Measurements from ENCODE around the gene PRSS2. TPM values are rescaled to one million over a fixed set of nuclear protein-coding genes. Genes with fewer than 3 reads are reported as not detected.

Gene PRSS2
- total RNA-seq, 4 donors from 2014 or later, result not detected

DNA sequence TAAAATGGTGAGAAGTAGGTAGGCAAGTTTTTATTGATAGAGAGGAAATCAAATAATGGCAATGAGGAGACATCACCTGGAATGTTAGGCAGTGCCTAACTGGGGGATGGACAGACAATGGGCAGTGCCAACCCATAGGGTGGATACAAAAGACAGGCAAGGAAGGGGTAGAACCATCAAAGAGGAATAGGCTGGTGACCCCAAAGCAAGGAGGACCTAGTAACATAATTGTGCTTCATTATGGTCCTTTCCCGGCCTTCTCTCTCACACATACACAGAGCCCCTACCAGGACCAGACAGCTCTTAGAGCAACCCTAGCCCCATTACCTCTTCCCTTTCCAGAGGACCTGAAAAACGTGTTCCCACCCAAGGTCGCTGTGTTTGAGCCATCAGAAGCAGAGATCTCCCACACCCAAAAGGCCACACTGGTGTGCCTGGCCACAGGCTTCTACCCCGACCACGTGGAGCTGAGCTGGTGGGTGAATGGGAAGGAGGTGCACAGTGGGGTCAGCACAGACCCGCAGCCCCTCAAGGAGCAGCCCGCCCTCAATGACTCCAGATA lies 30.0 kb downstream of the PRSS2 start:
- no peaks in the 10 kb centered on the region for H3K36me3 ChIP-seq
- ATAC-seq, result no peak
- 86% methylated on average over 1 of the region's 7 CpGs; no CpG with 5 or more reads in 1 of the 2 donors for WGBS, 2 donors (ENCODE audit: low coverage in 1 of 2)
- no peak overlapping the region for H3K4me3 ChIP-seq
- no peak for TF ChIP-seq POLR2A (IDR thresholded peaks at IDR 0.05)
- no peak overlapping the region for H3K27ac ChIP-seq
- H3K27me3 ChIP-seq, result peaks cover 66% of the 10 kb centered on the region
- H3K4me1 ChIP-seq, result peaks cover 5 to 21% (median 16%) of the 10 kb centered on the region in 3 donors
- no peaks in the 10 kb centered on the region for H3K9me3 ChIP-seq

DNA sequence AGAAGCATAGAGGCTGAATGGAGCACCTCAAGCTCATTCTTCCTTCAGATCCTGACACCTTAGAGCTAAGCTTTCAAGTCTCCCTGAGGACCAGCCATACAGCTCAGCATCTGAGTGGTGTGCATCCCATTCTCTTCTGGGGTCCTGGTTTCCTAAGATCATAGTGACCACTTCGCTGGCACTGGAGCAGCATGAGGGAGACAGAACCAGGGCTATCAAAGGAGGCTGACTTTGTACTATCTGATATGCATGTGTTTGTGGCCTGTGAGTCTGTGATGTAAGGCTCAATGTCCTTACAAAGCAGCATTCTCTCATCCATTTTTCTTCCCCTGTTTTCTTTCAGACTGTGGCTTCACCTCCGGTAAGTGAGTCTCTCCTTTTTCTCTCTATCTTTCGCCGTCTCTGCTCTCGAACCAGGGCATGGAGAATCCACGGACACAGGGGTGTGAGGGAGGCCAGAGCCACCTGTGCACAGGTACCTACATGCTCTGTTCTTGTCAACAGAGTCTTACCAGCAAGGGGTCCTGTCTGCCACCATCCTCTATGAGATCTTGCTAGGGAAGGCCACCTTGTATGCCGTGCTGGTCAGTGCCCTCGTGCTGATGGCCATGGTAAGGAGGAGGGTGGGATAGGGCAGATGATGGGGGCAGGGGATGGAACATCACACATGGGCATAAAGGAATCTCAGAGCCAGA lies 31.0 kb downstream of the PRSS2 start:
- peaks cover 66% of the 10 kb centered on the region for H3K27me3 ChIP-seq

DNA sequence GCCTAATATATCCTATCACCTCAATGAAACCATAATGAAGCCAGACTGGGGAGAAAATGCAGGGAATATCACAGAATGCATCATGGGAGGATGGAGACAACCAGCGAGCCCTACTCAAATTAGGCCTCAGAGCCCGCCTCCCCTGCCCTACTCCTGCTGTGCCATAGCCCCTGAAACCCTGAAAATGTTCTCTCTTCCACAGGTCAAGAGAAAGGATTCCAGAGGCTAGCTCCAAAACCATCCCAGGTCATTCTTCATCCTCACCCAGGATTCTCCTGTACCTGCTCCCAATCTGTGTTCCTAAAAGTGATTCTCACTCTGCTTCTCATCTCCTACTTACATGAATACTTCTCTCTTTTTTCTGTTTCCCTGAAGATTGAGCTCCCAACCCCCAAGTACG lies 31.5 kb downstream of the PRSS2 start:
- no peaks in the 10 kb centered on the region for H3K36me3 ChIP-seq
- H3K27ac ChIP-seq, result no peak overlapping the region
- no peak for ATAC-seq
- TF ChIP-seq EP300 (IDR thresholded peaks at IDR 0.05), result no peak
- TF ChIP-seq POLR2AphosphoS5 (IDR thresholded peaks at IDR 0.05), result no peak
- TF ChIP-seq, protein P1, sequence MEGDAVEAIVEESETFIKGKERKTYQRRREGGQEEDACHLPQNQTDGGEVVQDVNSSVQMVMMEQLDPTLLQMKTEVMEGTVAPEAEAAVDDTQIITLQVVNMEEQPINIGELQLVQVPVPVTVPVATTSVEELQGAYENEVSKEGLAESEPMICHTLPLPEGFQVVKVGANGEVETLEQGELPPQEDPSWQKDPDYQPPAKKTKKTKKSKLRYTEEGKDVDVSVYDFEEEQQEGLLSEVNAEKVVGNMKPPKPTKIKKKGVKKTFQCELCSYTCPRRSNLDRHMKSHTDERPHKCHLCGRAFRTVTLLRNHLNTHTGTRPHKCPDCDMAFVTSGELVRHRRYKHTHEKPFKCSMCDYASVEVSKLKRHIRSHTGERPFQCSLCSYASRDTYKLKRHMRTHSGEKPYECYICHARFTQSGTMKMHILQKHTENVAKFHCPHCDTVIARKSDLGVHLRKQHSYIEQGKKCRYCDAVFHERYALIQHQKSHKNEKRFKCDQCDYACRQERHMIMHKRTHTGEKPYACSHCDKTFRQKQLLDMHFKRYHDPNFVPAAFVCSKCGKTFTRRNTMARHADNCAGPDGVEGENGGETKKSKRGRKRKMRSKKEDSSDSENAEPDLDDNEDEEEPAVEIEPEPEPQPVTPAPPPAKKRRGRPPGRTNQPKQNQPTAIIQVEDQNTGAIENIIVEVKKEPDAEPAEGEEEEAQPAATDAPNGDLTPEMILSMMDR (IDR thresholded peaks at IDR 0.05), result no peak
- no peak for TF ChIP-seq POLR2A (IDR thresholded peaks at IDR 0.05)
- H3K27me3 ChIP-seq, result peaks cover 66% of the 10 kb centered on the region
- H3K4me1 ChIP-seq, result peaks cover 0 to 9% (median 5%) of the 10 kb centered on the region in 3 donors
- WGBS, 2 donors (ENCODE audit: low coverage in 1 of 2), result 61 to 100% methylated on average over 1 to 3 of the region's 3 CpGs
- no peak overlapping the region for H3K4me3 ChIP-seq
- no peaks in the 10 kb centered on the region for H3K9me3 ChIP-seq

More for the DNA sequence above, 31.0 kb downstream of the PRSS2 start:
- H3K36me3 ChIP-seq, result no peaks in the 10 kb centered on the region
- no peaks in the 10 kb centered on the region for H3K9me3 ChIP-seq
- peaks cover 5 to 15% (median 11%) of the 10 kb centered on the region in 3 donors for H3K4me1 ChIP-seq
- 87% methylated on average over 7 of the region's 8 CpGs; no CpG with 5 or more reads in 1 of the 2 donors for WGBS, 2 donors (ENCODE audit: low coverage in 1 of 2)
- no peak overlapping the region for H3K27ac ChIP-seq
- H3K4me3 ChIP-seq, result no peak overlapping the region
- TF ChIP-seq, protein P1 (IDR thresholded peaks at IDR 0.05), result no peak
- TF ChIP-seq EP300 (IDR thresholded peaks at IDR 0.05), result no peak
- no peak for TF ChIP-seq POLR2AphosphoS5 (IDR thresholded peaks at IDR 0.05)
- TF ChIP-seq POLR2A (IDR thresholded peaks at IDR 0.05), result no peak
- no peak for ATAC-seq

DNA sequence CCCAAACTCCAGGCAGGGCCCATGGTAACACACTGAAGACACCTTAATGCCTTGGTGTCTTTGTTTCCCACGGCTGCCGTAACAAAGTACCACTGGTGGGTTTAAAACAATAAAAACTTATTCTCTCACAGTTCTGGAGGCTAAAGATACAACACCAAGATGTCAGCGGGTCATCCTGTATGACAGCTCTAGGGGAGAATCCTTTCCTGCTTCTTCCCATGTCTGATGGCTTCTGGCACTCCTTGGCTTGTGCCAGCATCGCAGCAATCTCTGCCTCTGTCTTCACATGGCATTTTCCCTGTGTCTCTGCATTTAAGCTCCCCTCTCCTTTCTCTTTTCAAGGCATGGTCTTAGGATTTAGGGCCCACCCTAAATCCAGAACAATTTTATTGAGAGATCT lies 33.1 kb downstream of the PRSS2 start:
- 86 to 87% methylated on average over 2 to 4 of the region's 4 CpGs for WGBS, 2 donors (ENCODE audit: low coverage in 1 of 2)
- no peak for ATAC-seq
- TF ChIP-seq POLR2AphosphoS5 (IDR thresholded peaks at IDR 0.05) (no peak), POLR2A (IDR thresholded peaks at IDR 0.05) (no peak)
- H3K9me3 ChIP-seq, result no peaks in the 10 kb centered on the region
- H3K27me3 ChIP-seq, result peaks cover 63% of the 10 kb centered on the region
- no peaks in the 10 kb centered on the region for H3K4me1 ChIP-seq
- no peak overlapping the region for H3K27ac ChIP-seq
- H3K4me3 ChIP-seq, result no peak overlapping the region
- no peaks in the 10 kb centered on the region for H3K36me3 ChIP-seq

DNA sequence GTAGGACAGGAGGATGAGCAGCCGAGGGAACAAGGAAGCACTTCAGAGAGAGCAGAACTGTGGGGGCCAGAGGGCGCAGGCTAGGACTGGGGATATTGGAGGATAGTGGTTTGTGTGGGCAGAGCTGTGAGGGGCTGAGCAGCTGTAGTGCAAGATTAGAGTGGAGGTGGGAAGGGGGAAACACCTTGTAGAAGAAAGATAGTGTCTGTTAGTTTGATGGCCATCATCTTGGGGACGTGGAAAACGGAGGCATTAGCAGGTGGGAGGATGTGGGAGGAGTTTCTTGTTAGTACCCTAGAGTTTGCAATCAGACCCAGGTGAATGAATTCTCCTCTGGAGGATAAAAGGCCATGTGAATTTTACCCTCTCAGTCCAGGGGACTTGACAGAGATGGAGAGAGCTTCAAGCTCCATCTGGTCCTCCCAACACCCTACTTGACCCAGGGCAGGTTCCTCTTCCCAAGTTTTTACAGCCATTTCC lies 34.0 kb downstream of the PRSS2 start:
- no peak overlapping the region for H3K27ac ChIP-seq
- no peak overlapping the region for H3K4me3 ChIP-seq
- TF ChIP-seq POLR2AphosphoS5 (IDR thresholded peaks at IDR 0.05) (no peak), POLR2A (IDR thresholded peaks at IDR 0.05) (no peak)
- WGBS, 2 donors (ENCODE audit: low coverage in 1 of 2), result 63 to 81% methylated on average over 4 of the region's 4 CpGs
- peaks cover 63% of the 10 kb centered on the region for H3K27me3 ChIP-seq
- H3K4me1 ChIP-seq, result no peaks in the 10 kb centered on the region
- ATAC-seq, result no peak
- H3K36me3 ChIP-seq, result no peaks in the 10 kb centered on the region
- H3K9me3 ChIP-seq, result no peaks in the 10 kb centered on the region

DNA sequence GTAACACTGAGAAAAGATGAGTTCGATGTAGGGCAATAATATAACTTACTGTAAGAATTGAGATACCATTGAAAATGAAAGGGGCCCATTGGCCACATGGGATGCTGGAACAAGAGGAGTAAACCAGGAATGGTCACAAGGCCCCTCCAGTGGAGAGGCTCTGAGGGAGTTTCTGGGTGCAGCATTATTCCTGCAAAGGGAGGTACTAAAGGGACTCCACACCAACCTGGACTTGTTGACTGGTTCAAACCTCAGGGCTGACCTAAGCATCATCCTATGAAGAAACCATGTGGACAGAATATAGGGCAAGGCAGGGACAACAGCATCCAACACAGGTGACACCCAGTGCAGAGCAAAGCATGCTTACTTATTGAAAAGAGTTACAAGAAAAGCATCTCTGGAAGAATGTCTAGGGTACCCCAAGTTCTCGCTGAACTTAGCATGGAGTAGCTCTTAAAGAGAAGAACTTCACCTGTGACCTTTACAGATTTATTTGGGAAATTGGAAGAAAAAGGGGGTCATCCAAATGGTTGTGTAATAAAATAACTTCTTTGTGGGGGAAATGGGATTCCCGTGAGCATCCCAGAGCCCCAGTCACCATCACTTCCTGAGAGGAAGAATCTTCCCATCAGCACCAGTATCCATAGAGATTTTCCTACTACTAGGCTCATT lies 34.7 kb downstream of the PRSS2 start:
- no peak overlapping the region for H3K27ac ChIP-seq
- no peak for ATAC-seq
- H3K27me3 ChIP-seq, result peaks cover 58% of the 10 kb centered on the region
- no peaks in the 10 kb centered on the region for H3K36me3 ChIP-seq
- H3K4me1 ChIP-seq, result no peaks in the 10 kb centered on the region
- H3K9me3 ChIP-seq, result no peaks in the 10 kb centered on the region
- TF ChIP-seq EP300 (IDR thresholded peaks at IDR 0.05) (no peak), POLR2AphosphoS5 (IDR thresholded peaks at IDR 0.05) (no peak), POLR2A (IDR thresholded peaks at IDR 0.05) (no peak)
- TF ChIP-seq, protein P1 (IDR thresholded peaks at IDR 0.05), result no peak
- H3K4me3 ChIP-seq, result no peak overlapping the region
- WGBS, 2 donors (ENCODE audit: low coverage in 1 of 2), result 78 to 86% methylated on average over 2 to 3 of the region's 3 CpGs

All from gastroesophageal sphincter (tissue), 4 donors.